Lower lobe of right lung (tissue), 2 donors: Measurements from ENCODE around the gene SOCS7. TPM values are rescaled to one million over a fixed set of nuclear protein-coding genes. Genes with fewer than 3 reads are reported as not detected.
"Not testable (repeated sequence)": the region's sequence is repeated elsewhere in the genome, so short reads cannot be mapped to it uniquely, and the experiment has no call there.

ENCODE experiments used
- ATAC-seq, 2 donors: fragments of 200-7000 bp; cut with Tn5 transposase; one replicate each; pipeline ENCODE4 v1.9.1; 2020 to 2022; ENCODE audit warnings: mild to moderate bottlenecking in 2 of 2, moderate library complexity in 2 of 2
- DNase-seq: peaks from one replicate; pipeline ENCODE4 v3.0.0-alpha.2; 2020
- H3K27ac ChIP-seq: fragments of 200-600 bp; one replicate; pipeline ENCODE4 v1.8.0; 2022
- H3K27me3 ChIP-seq: fragments of 200-600 bp; one replicate; pipeline ENCODE4 v1.8.0; 2022; ENCODE audit warnings: low read depth
- H3K36me3 ChIP-seq: fragments of 200-600 bp; one replicate; pipeline ENCODE4 v1.8.0; 2022; ENCODE audit warnings: mild to moderate bottlenecking
- H3K4me1 ChIP-seq: fragments of 200-600 bp; one replicate; pipeline ENCODE4 v1.8.0; 2022
- H3K4me3 ChIP-seq: fragments of 200-600 bp; one replicate; pipeline ENCODE4 v1.8.0; 2022; ENCODE audit warnings: mild to moderate bottlenecking
- H3K9me3 ChIP-seq: fragments of 200-600 bp; one replicate; pipeline ENCODE4 v1.8.0; 2022
- CTCF ChIP-seq: fragments of 200-600 bp; IDR thresholded peaks from one replicate; pipeline ENCODE4 v1.8.0; 2022; ENCODE audit warnings: antibody characterized with exemption, mild to moderate bottlenecking
- intact Hi-C: fragments of 100-400 bp; cut with DNase I; formaldehyde crosslinking; loops from one replicate; pipeline ENCODE4 v1.11.0; 2022
- total RNA-seq: library from RNA; stranded (reverse); fragmentation: NEBNext Ultra II Directional; extraction: Animal tissue kit (Norgen Biotek cat#: 25700); gene quantifications from one replicate; pipeline ENCODE4 v1.2.1, GENCODE V29; 2021
- donor health status: DM: no; HTN: yes; CAD: no; lungs with severe emphysema.

The SOCS7 gene
- total RNA-seq, 1 donor from 2014 or later, result 23.0 TPM

- no peaks in the 10 kb centered on the region for H3K9me3 ChIP-seq
- ATAC-seq, result no peak
- intact Hi-C loops, result no loop called here
- H3K4me3 ChIP-seq, result no peak overlapping the region
- H3K36me3 ChIP-seq, result no peaks in the 10 kb centered on the region
- DNase-seq, result no peak
- TF ChIP-seq CTCF, result no peak
- H3K27me3 ChIP-seq, result no peaks in the 10 kb centered on the region
- peak overlapping the region; percentile 84 for H3K27ac ChIP-seq
- peaks cover 37% of the 10 kb centered on the region for H3K4me1 ChIP-seq
Measured at GRCh38 chr17:38430822-38431221, 79.2 kb downstream of the SOCS7 start.

GRCh38 chr17:38431346-38432145, 79.9 kb downstream of the SOCS7 start:
- ATAC-seq (no peak), DNase-seq (no peak)
- H3K27ac ChIP-seq, result no peak overlapping the region
- no peak for TF ChIP-seq CTCF
- H3K4me3 ChIP-seq, result no peak overlapping the region
- no peaks in the 10 kb centered on the region for H3K9me3 ChIP-seq
- intact Hi-C loops, result no loop called here
- H3K4me1 ChIP-seq, result peaks cover 34% of the 10 kb centered on the region
- no peaks in the 10 kb centered on the region for H3K36me3 ChIP-seq
- no peaks in the 10 kb centered on the region for H3K27me3 ChIP-seq

- intact Hi-C loops, result no loop called here
- H3K4me3 ChIP-seq, result no peak overlapping the region
- DNase-seq, result no peak
- H3K4me1 ChIP-seq, result peaks cover 16% of the 10 kb centered on the region
- ATAC-seq, result no peak
- no peak for TF ChIP-seq CTCF
- H3K27ac ChIP-seq, result no peak overlapping the region
- H3K36me3 ChIP-seq, result no peaks in the 10 kb centered on the region
- no peaks in the 10 kb centered on the region for H3K9me3 ChIP-seq
- H3K27me3 ChIP-seq, result no peaks in the 10 kb centered on the region
Measured at GRCh38 chr17:38434178-38434665, 82.6 kb downstream of the SOCS7 start.

GRCh38 chr17:38435795-38436194, 84.2 kb downstream of the SOCS7 start:
- Histone ChIP-seq H3K27ac (no peak overlapping the region), H3K4me1 (peaks cover under 1% of the 10 kb centered on the region), H3K27me3 (no peaks in the 10 kb centered on the region), H3K36me3 (no peaks in the 10 kb centered on the region), H3K9me3 (no peaks in the 10 kb centered on the region), H3K4me3 (no peak overlapping the region)
- intact Hi-C loops, result no loop called here
- ATAC-seq, result no peak
- TF ChIP-seq CTCF, result no peak
- DNase-seq, result no peak

GRCh38 chr17:38436386-38436785, 84.7 kb downstream of the SOCS7 start:
- intact Hi-C loops, result no loop called here
- DNase-seq (no peak), ATAC-seq (no peak)
- no peak overlapping the region for H3K4me3 ChIP-seq
- no peak overlapping the region for H3K27ac ChIP-seq
- no peak for TF ChIP-seq CTCF
- H3K4me1 ChIP-seq, result no peaks in the 10 kb centered on the region
- no peaks in the 10 kb centered on the region for H3K36me3 ChIP-seq
- no peaks in the 10 kb centered on the region for H3K9me3 ChIP-seq
- no peaks in the 10 kb centered on the region for H3K27me3 ChIP-seq

- H3K27me3 ChIP-seq, intact Hi-C loops, H3K9me3 ChIP-seq, ATAC-seq, H3K27ac ChIP-seq, H3K36me3 ChIP-seq, H3K4me1 ChIP-seq, DNase-seq, H3K4me3 ChIP-seq: not testable (repeated sequence)
Measured at GRCh38 chr17:38437313-38437712, 85.7 kb downstream of the SOCS7 start.
